Measurements from ENCODE around the gene CTDP1. TPM values are rescaled to one million over a fixed set of nuclear protein-coding genes. Genes with fewer than 3 reads are reported as not detected.

CTDP1 gene
- total RNA-seq, 1 experiment from 2014 or later = 24.9 TPM

GRCh38 chr18:79717059-79717458 is 37.5 kb downstream of the CTDP1 start:
- intact Hi-C loops (cut with micrococcal nuclease) = no loop called here
- H3K4me1 ChIP-seq (ENCODE audit: control insufficient read depth in 1 of 2, insufficient read depth in 2 of 2, low read length in 2 of 2) = no peaks in the 10 kb centered on the region
- no TSS peak for BruUV-seq (replicated peaks)
- H3K79me2 ChIP-seq (ENCODE audit: insufficient read depth, low read length) = peaks cover 2% of the 10 kb centered on the region; the same call in 1 of the 2 replicates
- DNase-seq (ENCODE audit: low read depth, low spot score) (no peak), ATAC-seq (no peak)
- CTCF ChIA-PET = no interaction called here
- no peaks in the 10 kb centered on the region for H3K9me3 ChIP-seq (ENCODE audit: control insufficient read depth in 1 of 2, insufficient read depth in 1 of 2, low read depth in 1 of 2, low read length in 2 of 2)
- no peak overlapping the region for H3K4me3 ChIP-seq (replicated peaks in 1 of 2; ENCODE audit: low read depth in 1 of 2, low read length in 2 of 2)
- H4K20me1 ChIP-seq (ENCODE audit: insufficient read depth) = no peaks in the 10 kb centered on the region
- no peaks in the 10 kb centered on the region for H3K27me3 ChIP-seq (ENCODE audit: insufficient read depth, low read length)
- RAD21 ChIA-PET (ENCODE audit: low non-redundant PET in 1 of 2, low total read pairs in 2 of 2, uncharacterized antibody in 2 of 2, unreplicated experiment in 2 of 2) = no interaction called here
- H3K9me2 ChIP-seq (ENCODE audit: insufficient read depth) = no peaks in the 10 kb centered on the region
- H2AFZ ChIP-seq (ENCODE audit: low read depth, low read length, poor library complexity, severe bottlenecking) = no peak overlapping the region
- H3K9ac ChIP-seq (ENCODE audit: low read length) = no peak overlapping the region
- H3K36me3 ChIP-seq (ENCODE audit: control insufficient read depth in 1 of 2, insufficient read depth in 2 of 2, low read length in 2 of 2) = peaks cover 14 to 22% of the 10 kb centered on the region in 2 experiments; a peak in 3 of 4 replicates
- no peak overlapping the region for H3K27ac ChIP-seq (ENCODE audit: low read depth, low read length)
- TF ChIP-seq TCF7L2 (IDR thresholded peaks at IDR 0.05; ENCODE audit: borderline replicate concordance, extremely low read depth, insufficient read depth, insufficient read length) (no peak), ZBTB33 (IDR thresholded peaks at IDR 0.05; ENCODE audit: extremely low read depth, insufficient replicate concordance, low read length) (no peak), POLR2A (IDR thresholded peaks at IDR 0.05; ENCODE audit: borderline replicate concordance, extremely low read depth, insufficient read depth, insufficient read length) (no peak), MAX (IDR thresholded peaks at IDR 0.05) (no peak), SRF (IDR thresholded peaks at IDR 0.05; ENCODE audit: low read depth) (no peak)
- POLR2A ChIA-PET = no interaction called here
- no peak overlapping the region for H3K4me2 ChIP-seq (ENCODE audit: low read length)

- BruUV-seq (replicated peaks) = no TSS peak
- peaks cover 6% of the 10 kb centered on the region for H3K79me2 ChIP-seq (ENCODE audit: insufficient read depth, low read length)
- ChIA-PET POLR2A (no interaction called here), CTCF (no interaction called here), RAD21 (ENCODE audit: low non-redundant PET in 1 of 2, low total read pairs in 2 of 2, uncharacterized antibody in 2 of 2, unreplicated experiment in 2 of 2) (no interaction called here)
- no peak overlapping the region for H3K27ac ChIP-seq (ENCODE audit: low read depth, low read length)
- no peak for DNase-seq (ENCODE audit: low read depth, low spot score)
- H2AFZ ChIP-seq (ENCODE audit: low read depth, low read length, poor library complexity, severe bottlenecking) = no peak overlapping the region
- H3K4me2 ChIP-seq (ENCODE audit: low read length) = no peak overlapping the region
- H3K9ac ChIP-seq (ENCODE audit: low read length) = no peak overlapping the region
- no peaks in the 10 kb centered on the region for H3K27me3 ChIP-seq (ENCODE audit: insufficient read depth, low read length)
- H3K9me3 ChIP-seq (ENCODE audit: control insufficient read depth in 1 of 2, insufficient read depth in 1 of 2, low read depth in 1 of 2, low read length in 2 of 2) = no peaks in the 10 kb centered on the region
- no peaks in the 10 kb centered on the region for H3K4me1 ChIP-seq (ENCODE audit: control insufficient read depth in 1 of 2, insufficient read depth in 2 of 2, low read length in 2 of 2)
- no peaks in the 10 kb centered on the region for H3K9me2 ChIP-seq (ENCODE audit: insufficient read depth)
- intact Hi-C loops (cut with micrococcal nuclease) = no loop called here
- no peak for ATAC-seq
- H3K36me3 ChIP-seq (ENCODE audit: control insufficient read depth in 1 of 2, insufficient read depth in 2 of 2, low read length in 2 of 2) = peaks cover 14 to 22% of the 10 kb centered on the region in 2 experiments; a peak in 3 of 4 replicates
- no peaks in the 10 kb centered on the region for H4K20me1 ChIP-seq (ENCODE audit: insufficient read depth)
- no peak overlapping the region for H3K4me3 ChIP-seq (replicated peaks in 1 of 2; ENCODE audit: low read depth in 1 of 2, low read length in 2 of 2)
- TF ChIP-seq SP1 (IDR thresholded peaks at IDR 0.05; ENCODE audit: low read depth) (no peak), JUND (IDR thresholded peaks at IDR 0.05) (no peak), ZNF274 (IDR thresholded peaks at IDR 0.05; ENCODE audit: low read depth, low read length) (no peak), REST (IDR thresholded peaks at IDR 0.05; ENCODE audit: low read depth) (no peak), ELF1 (IDR thresholded peaks at IDR 0.05; ENCODE audit: borderline replicate concordance, low read depth) (no peak), EZH2phosphoT487 (IDR thresholded peaks at IDR 0.05; ENCODE audit: borderline replicate concordance) (no peak), SRF (IDR thresholded peaks at IDR 0.05; ENCODE audit: low read depth) (no peak), CTCF (IDR thresholded peaks at IDR 0.05 in 2 of 3, conservative IDR thresholded peaks at IDR 0.05 in 1 of 3; ENCODE audit: borderline replicate concordance in 1 of 3, insufficient read depth in 1 of 3, low read depth in 2 of 3, low read length in 2 of 3) (no peak), CBX3 (IDR thresholded peaks at IDR 0.05; ENCODE audit: low read depth) (no peak)
Observed at GRCh38 chr18:79717555-79718074, 38.0 kb downstream of the CTDP1 start.
